Stimulated activated CD8-positive, alpha-beta memory T cell treated with anti-CD3 and anti-CD28 coated beads, Interleukin-2, amount 100 ng/mL, for 48 hours (primary cell): ENCODE data around the gene TUBA3D.
A peak's percentile ranks its signal among the peaks of the same experiment; 100 is the strongest.
"Not testable (repeated sequence)": the region's sequence is repeated elsewhere in the genome, so short reads cannot be mapped to it uniquely, and the experiment has no call there.

Experiments used
- DNase-seq, 2 donors: peaks; one replicate each; pipeline ENCODE4 v3.0.0-alpha.2; 2020; ENCODE audit warnings: low read depth in 2 of 2

The TUBA3D gene

GRCh38 chr2:131514408-131515166, 38.7 kb downstream of the TUBA3D start:
- DNase-seq: not testable (repeated sequence)

GRCh38 chr2:131515235-131515634, 39.3 kb downstream of the TUBA3D start:
- not testable (repeated sequence) for DNase-seq

DNA sequence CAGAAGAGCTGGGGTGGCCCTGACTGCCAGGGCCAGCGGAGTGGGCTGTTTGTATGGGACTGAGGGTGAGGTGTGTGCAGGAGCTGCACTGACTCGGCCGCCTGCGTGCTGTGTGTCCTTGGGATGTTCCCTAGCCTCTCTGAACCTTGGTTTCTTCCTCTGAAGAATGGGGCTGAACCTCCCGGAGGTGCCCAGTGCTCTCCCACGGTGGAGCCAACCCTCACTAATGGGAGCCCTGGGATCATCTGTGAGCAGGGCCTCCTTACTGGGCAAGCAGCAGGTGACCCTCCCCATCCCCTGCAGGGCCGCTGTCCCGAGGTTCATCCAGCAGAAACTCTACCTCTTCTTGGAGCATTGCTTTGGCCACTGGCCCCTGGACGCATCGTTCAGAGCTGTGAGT, 40.1 kb downstream of the TUBA3D start:
- DNase-seq: no peak

DNA sequence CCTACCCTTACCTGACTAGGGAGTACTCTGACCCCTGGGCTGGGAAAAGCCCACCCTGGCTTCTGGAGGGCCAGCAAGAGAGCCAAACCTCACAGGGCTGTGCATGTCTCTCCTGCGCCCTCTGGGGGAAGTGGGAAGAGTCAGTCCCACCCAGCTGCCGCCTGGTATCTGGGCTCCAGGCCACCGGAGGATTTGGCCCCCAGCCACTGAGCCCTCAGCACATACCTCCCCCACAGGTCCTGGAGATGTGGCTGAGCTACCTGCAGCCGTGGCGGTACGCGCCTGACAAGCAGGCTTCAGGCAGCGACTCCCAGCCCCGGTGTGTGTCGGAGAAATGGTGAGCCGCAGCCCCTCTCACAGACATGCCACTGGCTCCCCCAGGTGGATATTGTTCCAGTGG, 40.7 kb downstream of the TUBA3D start:
- not testable (repeated sequence) for DNase-seq

GRCh38 chr2:131517106-131517831, 41.4 kb downstream of the TUBA3D start:
- DNase-seq: no peak

- DNase-seq: not testable (repeated sequence)
Observed at GRCh38 chr2:131517856-131518255, 41.9 kb downstream of the TUBA3D start.

GRCh38 chr2:131518531-131518930, 42.6 kb downstream of the TUBA3D start:
- DNase-seq: not testable (repeated sequence)

DNA sequence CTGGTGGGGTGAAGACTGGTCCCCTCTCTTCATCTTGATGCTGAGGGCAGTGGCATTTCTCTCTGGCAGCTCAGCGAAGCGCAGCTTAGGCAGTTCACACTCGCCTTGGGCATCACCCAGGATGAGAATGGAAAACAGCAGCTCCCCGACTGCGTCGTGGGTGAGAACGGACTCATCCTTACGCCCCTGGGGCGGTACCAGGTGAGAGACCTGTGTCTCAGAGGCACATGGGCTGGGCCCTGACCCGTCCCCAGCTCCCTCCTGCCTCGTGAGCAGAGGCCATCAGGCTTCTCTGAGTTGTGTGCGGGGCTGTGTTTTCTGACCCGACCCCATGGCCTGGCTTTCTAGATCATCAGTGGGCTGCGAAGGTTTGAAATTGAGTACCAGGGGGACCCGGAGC, 43.5 kb downstream of the TUBA3D start:
- no peak for DNase-seq

GRCh38 chr2:131519871-131520470, 44.1 kb downstream of the TUBA3D start:
- DNase-seq: not testable (repeated sequence)

DNA sequence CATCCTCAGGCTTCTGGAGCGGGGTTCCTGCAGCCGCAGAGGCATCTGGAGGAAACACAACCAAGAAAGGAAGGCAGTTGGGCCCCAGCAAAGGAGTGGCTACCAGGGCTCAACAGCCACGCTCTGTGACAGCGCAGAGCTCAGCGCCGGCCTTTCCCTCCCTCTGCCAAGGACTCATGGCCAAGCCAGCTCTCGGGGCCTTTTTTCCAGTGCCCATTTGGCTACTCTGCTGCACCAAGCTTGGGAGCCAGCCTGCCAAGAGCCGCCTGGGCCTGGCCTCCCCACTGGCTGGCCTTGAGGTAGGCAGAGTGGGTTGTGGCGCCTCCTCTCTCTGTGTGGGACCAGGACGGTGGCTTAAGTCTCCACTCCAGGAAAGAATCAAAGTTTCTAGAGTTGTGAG, 44.6 kb downstream of the TUBA3D start:
- DNase-seq: no peak

DNA sequence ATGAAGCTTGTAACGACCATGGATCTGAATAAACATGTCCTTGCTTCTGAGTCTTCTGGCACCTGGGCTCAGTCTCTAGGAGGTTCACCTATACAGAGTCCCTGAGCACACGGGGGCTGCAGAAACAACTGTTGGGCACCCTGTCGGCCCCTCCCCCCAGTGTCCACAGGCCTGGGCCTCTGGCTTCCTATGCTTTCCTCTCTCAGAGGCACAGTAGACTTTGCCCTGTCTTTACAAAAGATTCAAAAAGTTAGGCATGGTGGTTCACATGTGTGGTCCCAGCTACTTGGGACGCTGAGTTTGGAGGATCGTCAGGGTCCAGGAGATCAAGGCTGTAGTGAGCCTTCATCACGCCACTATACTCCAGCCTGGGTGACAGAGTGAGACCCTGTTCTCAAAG, 45.6 kb downstream of the TUBA3D start:
- DNase-seq: not testable (repeated sequence)

GRCh38 chr2:131521961-131522781, 46.3 kb downstream of the TUBA3D start:
- no peak for DNase-seq

- DNase-seq: not testable (repeated sequence)
Observed at GRCh38 chr2:131525256-131525655, 49.3 kb downstream of the TUBA3D start.

DNA sequence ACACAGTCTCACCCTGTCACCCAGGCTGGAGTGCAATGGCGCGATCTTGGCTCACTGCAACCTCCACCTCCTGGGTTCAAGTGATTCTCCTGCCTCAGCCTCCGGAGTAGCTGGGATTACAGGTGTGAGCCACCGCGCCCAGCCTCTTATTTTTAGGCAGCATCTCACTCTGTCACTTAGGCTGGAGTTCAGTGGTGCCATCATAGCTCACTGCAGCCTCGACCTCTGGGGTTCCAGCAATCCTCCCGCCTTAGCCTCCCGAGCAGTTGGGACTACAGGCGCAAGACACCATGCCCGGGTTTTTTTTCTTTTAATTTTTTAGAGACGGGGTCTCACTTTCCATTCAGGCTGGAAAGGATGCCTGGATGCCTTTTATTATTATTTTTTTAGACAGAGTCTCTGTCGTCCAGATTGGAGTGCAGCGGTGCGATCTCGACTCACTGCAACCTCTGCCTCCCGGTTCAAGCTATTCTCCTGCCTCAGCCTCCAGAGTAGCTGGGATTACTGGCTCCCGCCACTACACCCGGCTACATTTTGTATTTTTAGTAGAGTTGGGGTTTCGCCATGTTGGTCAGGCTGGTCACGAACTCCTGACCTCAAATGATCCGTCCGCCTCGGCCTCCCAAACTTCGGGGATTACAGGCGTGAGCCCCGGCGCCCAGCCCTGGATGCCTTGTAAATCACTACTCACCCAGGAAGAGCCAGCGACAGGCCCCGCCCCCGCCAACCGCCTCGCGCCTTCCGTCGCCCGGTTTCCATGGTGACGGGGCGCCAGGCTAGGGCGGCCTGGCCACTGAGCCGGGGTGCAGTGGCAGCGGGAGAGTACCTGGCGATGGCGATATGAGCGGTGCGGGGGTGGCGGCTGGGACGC, 51.4 kb downstream of the TUBA3D start, which contains the start of gene CCDC74A:
Gene CCDC74A (plus strand): TSS at position 758 of the 871 bp plus-strand sequence. CDS start 83 bp downstream, at position 841.
- peak; percentile 67 to 76 for DNase-seq

- not testable (repeated sequence) for DNase-seq
Observed at GRCh38 chr2:131528981-131529863, 53.3 kb downstream of the TUBA3D start.

- not testable (repeated sequence) for DNase-seq
Observed at GRCh38 chr2:131529864-131530445, 54.0 kb downstream of the TUBA3D start.

DNA sequence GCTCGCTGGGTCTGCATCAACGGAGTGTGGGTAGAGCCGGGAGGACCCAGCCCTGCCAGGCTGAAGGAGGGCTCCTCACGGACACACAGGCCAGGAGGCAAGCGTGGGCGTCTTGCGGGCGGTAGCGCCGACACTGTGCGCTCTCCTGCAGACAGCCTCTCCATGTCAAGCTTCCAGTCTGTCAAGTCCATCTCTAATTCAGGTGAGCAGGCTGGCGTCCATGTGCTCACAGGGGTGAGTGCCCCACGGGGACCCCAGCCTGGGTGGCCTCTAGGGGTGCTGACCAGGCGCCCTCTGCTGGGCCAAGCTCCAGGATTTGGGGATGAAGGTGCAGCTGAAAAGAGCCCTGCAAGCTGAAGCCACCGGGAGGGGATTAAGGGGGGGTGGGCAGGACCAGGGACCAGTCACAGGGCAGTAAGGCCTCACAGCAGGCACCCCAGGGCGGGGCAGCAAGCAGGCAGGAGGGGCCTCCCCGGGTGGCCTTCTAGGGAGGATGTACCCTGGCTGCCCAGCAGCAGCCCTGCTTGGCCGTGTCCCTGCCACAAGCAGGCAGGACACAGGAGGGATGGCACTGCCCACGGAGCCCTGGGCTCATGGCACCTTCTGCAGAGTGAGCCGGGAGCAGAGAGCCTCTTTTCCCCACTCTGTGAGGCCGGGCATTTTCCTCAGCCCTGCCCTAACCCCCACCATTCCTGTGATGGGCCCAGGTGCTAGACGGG, 54.9 kb downstream of the TUBA3D start:
- DNase-seq: not testable (repeated sequence)

DNA sequence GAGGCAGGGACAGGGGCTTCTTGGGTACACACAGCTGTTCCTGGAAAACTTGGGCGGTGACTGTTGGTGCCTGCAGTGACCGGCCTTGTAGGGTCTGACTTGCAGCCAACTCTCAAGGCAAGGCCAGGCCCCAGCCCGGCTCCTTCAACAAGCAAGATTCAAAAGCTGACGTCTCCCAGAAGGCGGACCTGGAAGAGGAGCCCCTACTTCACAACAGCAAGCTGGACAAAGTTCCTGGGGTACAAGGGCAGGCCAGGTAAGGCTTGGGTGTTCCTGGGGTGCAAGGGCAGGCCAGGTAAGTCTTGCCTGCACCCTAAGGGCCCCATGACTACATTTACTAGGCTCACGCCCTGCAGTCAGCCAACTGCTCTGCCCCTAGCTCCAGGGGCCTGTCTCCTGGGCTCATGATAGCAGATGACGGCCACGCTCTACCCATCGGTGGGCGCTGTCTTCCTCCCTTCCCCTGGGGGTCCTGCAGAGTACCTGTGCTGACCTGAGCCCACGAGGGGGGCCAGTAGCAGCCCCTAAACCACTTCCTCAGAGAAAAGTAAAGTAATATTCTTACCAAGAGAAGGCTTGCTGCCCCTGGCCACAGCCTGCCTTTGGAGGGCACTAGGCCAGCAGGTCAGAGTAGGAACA, 55.7 kb downstream of the TUBA3D start:
- DNase-seq: not testable (repeated sequence)
